SK-N-SH (cell line): ENCODE results near the gene AMFR.

Experiments used
- CTCF ChIP-seq: fragments of 200-600 bp; sonication (generic); IDR thresholded peaks from 2 replicates; pipeline ENCODE4 v1.6.1; 2017; ENCODE audit warnings: antibody characterized with exemption, mild to moderate bottlenecking, moderate library complexity
- EP300 ChIP-seq, 2 experiments: IDR thresholded peaks; 2 replicates each; pipeline versions ENCODE4 v1.4.0 to v1.6.1; 2012; ENCODE audit warnings: borderline replicate concordance in 1 of 2, low read depth in 1 of 2, low read length in 1 of 2
- EZH2phosphoT487 ChIP-seq: fragments of 200-600 bp; sonication (generic); IDR thresholded peaks from 2 replicates; pipeline ENCODE4 v1.6.1; 2017; ENCODE audit warnings: low read depth, mixed run types, mild to moderate bottlenecking, antibody characterized with exemption, moderate library complexity, borderline replicate concordance
- JUND ChIP-seq: IDR thresholded peaks from 2 replicates; pipeline ENCODE4 v1.4.0; 2012
- MAX ChIP-seq: IDR thresholded peaks from 2 replicates; pipeline ENCODE4 v1.4.0; 2012; ENCODE audit warnings: low read depth
- RAD21 ChIP-seq: IDR thresholded peaks from 2 replicates; pipeline ENCODE4 v1.6.1; 2012; ENCODE audit warnings: mild to moderate bottlenecking, low read length
- SIN3A ChIP-seq: IDR thresholded peaks from 2 replicates; pipeline ENCODE4 v1.6.1; 2012; ENCODE audit warnings: low read depth, mild to moderate bottlenecking, low read length, moderate library complexity, borderline replicate concordance
- SMC3 ChIP-seq: IDR thresholded peaks from 2 replicates; pipeline ENCODE4 v1.6.1; 2012; ENCODE audit warnings: low read depth, low read length, improper control_type of control experiment
- ZBTB33 ChIP-seq: IDR thresholded peaks from 2 replicates; pipeline ENCODE4 v1.4.0; 2012; ENCODE audit warnings: low read depth, borderline replicate concordance

GRCh38 chr16:56424791-56425438 is 430 bp downstream of the AMFR start:
- no peak for TF ChIP-seq EZH2phosphoT487
- TF ChIP-seq SIN3A: no peak
- no peak for TF ChIP-seq CTCF
- TF ChIP-seq MAX: no peak
- TF ChIP-seq EP300 (IDR thresholded peaks at IDR 0.05; ENCODE audit: borderline replicate concordance in 1 of 2, low read depth in 1 of 2, low read length in 1 of 2): no peak
- no peak for TF ChIP-seq SMC3
- no peak for TF ChIP-seq ZBTB33
- TF ChIP-seq RAD21: no peak
- no peak for TF ChIP-seq JUND
